Esophagus squamous epithelium (tissue), 4 donors: ENCODE measurements around the gene CCT6B.

Source experiments
- CTCF ChIP-seq, 6 experiments: fragments of 450-650 bp in 4 of 6; fragments of 200-600 bp in 2 of 6; sonication (generic) in 2 of 6; IDR thresholded peaks; one replicate each; pipeline ENCODE4 v1.5.1; 2016 to 2019; ENCODE audit warnings: antibody characterized with exemption in 6 of 6, mild to moderate bottlenecking in 4 of 6, moderate library complexity in 4 of 6
- POLR2A ChIP-seq, 4 donors: fragments of 450-650 bp; IDR thresholded peaks; one replicate each; pipeline ENCODE4 v1.6.1; 2017; ENCODE audit warnings: antibody characterized with exemption in 4 of 4, mild to moderate bottlenecking in 4 of 4, moderate library complexity in 3 of 4

DNA sequence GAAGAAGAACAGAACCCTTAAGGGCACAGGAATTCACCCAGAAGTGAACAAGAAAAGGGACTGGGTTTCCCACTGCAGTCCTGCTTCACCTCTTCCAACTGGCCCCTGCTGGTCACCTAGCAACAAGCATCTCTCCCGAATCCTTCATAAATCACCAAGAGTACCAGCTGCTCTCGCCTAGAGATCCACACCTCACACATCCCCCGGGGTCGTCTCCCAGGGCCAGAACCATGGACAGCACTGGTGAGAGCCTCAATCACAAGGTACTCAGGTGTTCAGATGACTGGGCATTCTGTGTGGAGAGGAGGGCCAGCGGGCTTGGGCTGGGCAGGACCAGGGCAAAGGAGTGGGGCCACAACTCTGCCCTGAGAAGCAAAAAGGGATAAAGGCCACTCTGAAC, 65.9 kb downstream of the CCT6B start:
- TF ChIP-seq POLR2A (IDR thresholded peaks at IDR 0.05) (no peak), CTCF (IDR thresholded peaks at IDR 0.05) (no peak)
